Peyer's patch (tissue), 4 donors: ENCODE data around the gene MVK.

ENCODE experiments used
- CTCF ChIP-seq, 6 experiments: fragments of 450-650 bp in 4 of 6; fragments of 200-600 bp in 2 of 6; sonication (generic) in 1 of 6; IDR thresholded peaks; one replicate each; pipeline ENCODE4 v1.5.1; 2017 to 2019; ENCODE audit warnings: antibody characterized with exemption in 6 of 6, mild to moderate bottlenecking in 3 of 6, moderate library complexity in 1 of 6
- POLR2A ChIP-seq, 2 donors: fragments of 450-650 bp; IDR thresholded peaks; one replicate each; pipeline ENCODE4 v1.5.1; 2017; ENCODE audit warnings: antibody characterized with exemption in 2 of 2, mild to moderate bottlenecking in 2 of 2, moderate library complexity in 2 of 2

DNA sequence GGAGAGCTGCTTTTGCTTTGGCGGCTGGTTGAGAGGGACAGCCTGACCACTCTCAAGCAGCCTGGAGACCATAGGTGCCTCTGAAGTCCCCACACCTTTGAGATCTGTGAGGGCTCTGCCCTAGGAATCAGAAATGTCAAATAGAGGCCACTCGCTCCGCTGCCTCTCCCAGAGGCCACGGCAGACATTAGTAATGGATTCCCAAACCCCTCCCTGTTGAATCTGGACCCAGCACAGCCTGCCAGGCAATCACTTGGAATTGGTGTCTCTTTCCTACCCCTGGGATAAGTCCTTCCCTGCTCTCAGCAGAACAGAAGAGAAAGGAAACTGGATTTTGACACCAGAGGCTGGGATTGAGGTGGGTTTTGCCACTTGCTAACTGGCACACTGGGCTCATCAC lies 25.3 kb upstream of the MVK start:
- TF ChIP-seq CTCF (IDR thresholded peaks at IDR 0.05) (no peak), POLR2A (IDR thresholded peaks at IDR 0.05) (no peak)
